ELR (cell line): ENCODE measurements around the gene ZNF845.
A peak's percentile ranks its signal among the peaks of the same experiment; 100 is the strongest.
"Not testable (repeated sequence)": the region's sequence is repeated elsewhere in the genome, so short reads cannot be mapped to it uniquely, and the experiment has no call there.

Experiments
- DNase-seq: peaks from one replicate; pipeline ENCODE4 v3.0.0-alpha.2; 2015; ENCODE audit warnings: low read depth

The ZNF845 gene

GRCh38 chr19:53381376-53381775 is 47.8 kb downstream of the ZNF845 start:
- no peak for DNase-seq

GRCh38 chr19:53388168-53388567 is 54.6 kb downstream of the ZNF845 start:
- peak; percentile 16 for DNase-seq

GRCh38 chr19:53388904-53389303 is 55.4 kb downstream of the ZNF845 start:
- DNase-seq, result peak; percentile 20

GRCh38 chr19:53389571-53389970 is 56.0 kb downstream of the ZNF845 start:
- DNase-seq, result no peak

GRCh38 chr19:53389978-53390377 is 56.4 kb downstream of the ZNF845 start:
- no peak for DNase-seq

- peak; percentile 83 for DNase-seq
Measured at GRCh38 chr19:53394522-53394973, 61.0 kb downstream of the ZNF845 start.

- DNase-seq, result peak; percentile 93
Measured at GRCh38 chr19:53394974-53395839, 61.7 kb downstream of the ZNF845 start, which contains the start of gene ZNF765. Gene ZNF765 (plus strand): TSS chr19:53395149. CDS start chr19:53398016, 2,867 bp downstream.

GRCh38 chr19:53395840-53396524 is 62.4 kb downstream of the ZNF845 start:
- peak; percentile 4 for DNase-seq

- no peak for DNase-seq
Measured at GRCh38 chr19:53396525-53396868, 62.9 kb downstream of the ZNF845 start.

GRCh38 chr19:53397918-53398317 is 64.4 kb downstream of the ZNF845 start:
- DNase-seq, result not testable (repeated sequence)
